ENCODE data around the gene LDLRAD2.
"Not testable (repeated sequence)": the region's sequence is repeated elsewhere in the genome, so short reads cannot be mapped to it uniquely, and the experiment has no call there.

Gene LDLRAD2

GRCh38 chr1:21774835-21775549, 37.1 kb upstream of the LDLRAD2 start:
- H3K27ac ChIP-seq (ENCODE audit: low read depth, low read length) = no peak overlapping the region
- H3K9ac ChIP-seq (ENCODE audit: low read depth, low read length) = no peak overlapping the region
- no peaks in the 10 kb centered on the region for H3K4me1 ChIP-seq (ENCODE audit: insufficient read depth, low read length)
- no peak overlapping the region for H3K4me3 ChIP-seq (ENCODE audit: low read length)
- no peaks in the 10 kb centered on the region for H3K27me3 ChIP-seq (ENCODE audit: insufficient read depth, low read length)
- no peaks in the 10 kb centered on the region for H3K36me3 ChIP-seq (ENCODE audit: insufficient read depth, low read length)
- 94% methylated on average over 15 of the region's 15 CpGs for WGBS
- 0 out of 2 replicates have a peak, but pooled peaks cover 2% of the 10 kb centered on the region for H3K9me3 ChIP-seq (ENCODE audit: insufficient read depth, low read depth, low read length)

GRCh38 chr1:21775550-21775914, 36.5 kb upstream of the LDLRAD2 start:
- no peak overlapping the region for H3K4me3 ChIP-seq (ENCODE audit: low read length)
- H3K9me3 ChIP-seq (ENCODE audit: insufficient read depth, low read depth, low read length) = 0 out of 2 replicates have a peak, but pooled peaks cover 2% of the 10 kb centered on the region
- no peaks in the 10 kb centered on the region for H3K36me3 ChIP-seq (ENCODE audit: insufficient read depth, low read length)
- no peaks in the 10 kb centered on the region for H3K27me3 ChIP-seq (ENCODE audit: insufficient read depth, low read length)
- 89% methylated on average over 2 of the region's 2 CpGs for WGBS
- H3K27ac ChIP-seq (ENCODE audit: low read depth, low read length) = no peak overlapping the region
- H3K4me1 ChIP-seq (ENCODE audit: insufficient read depth, low read length) = no peaks in the 10 kb centered on the region
- no peak overlapping the region for H3K9ac ChIP-seq (ENCODE audit: low read depth, low read length)

- Histone ChIP-seq H3K9ac (ENCODE audit: low read depth, low read length) (no peak overlapping the region), H3K4me1 (ENCODE audit: insufficient read depth, low read length) (no peaks in the 10 kb centered on the region), H3K27me3 (ENCODE audit: insufficient read depth, low read length) (no peaks in the 10 kb centered on the region), H3K4me3 (ENCODE audit: low read length) (no peak overlapping the region), H3K27ac (ENCODE audit: low read depth, low read length) (no peak overlapping the region), H3K9me3 (ENCODE audit: insufficient read depth, low read depth, low read length) (0 out of 2 replicates have a peak, but pooled peaks cover 2% of the 10 kb centered on the region), H3K36me3 (ENCODE audit: insufficient read depth, low read length) (no peaks in the 10 kb centered on the region)
Observed at GRCh38 chr1:21775985-21776562, 36.0 kb upstream of the LDLRAD2 start.

- H3K9me3 ChIP-seq (ENCODE audit: insufficient read depth, low read depth, low read length); H3K36me3 ChIP-seq (ENCODE audit: insufficient read depth, low read length); H3K27ac ChIP-seq (ENCODE audit: low read depth, low read length); H3K4me3 ChIP-seq (ENCODE audit: low read length); H3K4me1 ChIP-seq (ENCODE audit: insufficient read depth, low read length); H3K9ac ChIP-seq (ENCODE audit: low read depth, low read length); H3K27me3 ChIP-seq (ENCODE audit: insufficient read depth, low read length): not testable (repeated sequence)
- WGBS = 91% methylated on average over 5 of the region's 5 CpGs
Observed at GRCh38 chr1:21776925-21777324, 35.1 kb upstream of the LDLRAD2 start.

- 96% methylated on average over 2 of the region's 2 CpGs for WGBS
- H3K27ac ChIP-seq (ENCODE audit: low read depth, low read length) = no peak overlapping the region
- H3K9ac ChIP-seq (ENCODE audit: low read depth, low read length) = no peak overlapping the region
- no peaks in the 10 kb centered on the region for H3K4me1 ChIP-seq (ENCODE audit: insufficient read depth, low read length)
- H3K9me3 ChIP-seq (ENCODE audit: insufficient read depth, low read depth, low read length) = 0 out of 2 replicates have a peak, but pooled peaks cover 2% of the 10 kb centered on the region
- no peak overlapping the region for H3K4me3 ChIP-seq (ENCODE audit: low read length)
- no peaks in the 10 kb centered on the region for H3K27me3 ChIP-seq (ENCODE audit: insufficient read depth, low read length)
- no peaks in the 10 kb centered on the region for H3K36me3 ChIP-seq (ENCODE audit: insufficient read depth, low read length)
Observed at GRCh38 chr1:21778405-21778727, 33.7 kb upstream of the LDLRAD2 start.

- Histone ChIP-seq H3K9ac (ENCODE audit: low read depth, low read length) (no peak overlapping the region), H3K27ac (ENCODE audit: low read depth, low read length) (no peak overlapping the region), H3K4me1 (ENCODE audit: insufficient read depth, low read length) (no peaks in the 10 kb centered on the region), H3K27me3 (ENCODE audit: insufficient read depth, low read length) (no peaks in the 10 kb centered on the region), H3K36me3 (ENCODE audit: insufficient read depth, low read length) (no peaks in the 10 kb centered on the region), H3K4me3 (ENCODE audit: low read length) (no peak overlapping the region), H3K9me3 (ENCODE audit: insufficient read depth, low read depth, low read length) (0 out of 2 replicates have a peak, but pooled peaks cover 2% of the 10 kb centered on the region)
- 92% methylated on average over 11 of the region's 12 CpGs for WGBS
Observed at GRCh38 chr1:21779613-21780521, 32.2 kb upstream of the LDLRAD2 start.

- Histone ChIP-seq H3K4me1 (ENCODE audit: insufficient read depth, low read length) (no peaks in the 10 kb centered on the region), H3K27ac (ENCODE audit: low read depth, low read length) (peak overlapping the region; percentile 53; the same call in 1 of the 2 replicates), H3K9me3 (ENCODE audit: insufficient read depth, low read depth, low read length) (0 out of 2 replicates have a peak, but pooled peaks cover 2% of the 10 kb centered on the region), H3K27me3 (ENCODE audit: insufficient read depth, low read length) (no peaks in the 10 kb centered on the region), H3K36me3 (ENCODE audit: insufficient read depth, low read length) (no peaks in the 10 kb centered on the region), H3K9ac (ENCODE audit: low read depth, low read length) (peak overlapping the region; percentile 97), H3K4me3 (ENCODE audit: low read length) (peak overlapping the region; percentile 80)
- under 1% methylated on average over 17 of the region's 17 CpGs for WGBS
Observed at GRCh38 chr1:21781815-21782348, 30.2 kb upstream of the LDLRAD2 start.

GRCh38 chr1:21782349-21782867, 29.7 kb upstream of the LDLRAD2 start:
- Histone ChIP-seq H3K4me1 (ENCODE audit: insufficient read depth, low read length) (no peaks in the 10 kb centered on the region), H3K9ac (ENCODE audit: low read depth, low read length) (peak overlapping the region; percentile 97), H3K27ac (ENCODE audit: low read depth, low read length) (peak overlapping the region; percentile 99), H3K4me3 (ENCODE audit: low read length) (peak overlapping the region; percentile 80), H3K36me3 (ENCODE audit: insufficient read depth, low read length) (no peaks in the 10 kb centered on the region), H3K9me3 (ENCODE audit: insufficient read depth, low read depth, low read length) (0 out of 2 replicates have a peak, but pooled peaks cover 2% of the 10 kb centered on the region), H3K27me3 (ENCODE audit: insufficient read depth, low read length) (no peaks in the 10 kb centered on the region)
- WGBS = under 1% methylated on average over 37 of the region's 37 CpGs

- peak within 1 kb of the TSS; percentile 97 for H3K9ac ChIP-seq (ENCODE audit: low read depth, low read length)
- no peaks in the 10 kb centered on the region for H3K4me1 ChIP-seq (ENCODE audit: insufficient read depth, low read length)
- peak within 1 kb of the TSS; percentile 80 for H3K4me3 ChIP-seq (ENCODE audit: low read length)
- no peaks in the 10 kb centered on the region for H3K36me3 ChIP-seq (ENCODE audit: insufficient read depth, low read length)
- WGBS = under 1% methylated on average over 82 of the region's 82 CpGs
- H3K9me3 ChIP-seq (ENCODE audit: insufficient read depth, low read depth, low read length) = 0 out of 2 replicates have a peak, but pooled peaks cover 2% of the 10 kb centered on the region
- peak within 1 kb of the TSS; percentile 99 for H3K27ac ChIP-seq (ENCODE audit: low read depth, low read length)
- H3K27me3 ChIP-seq (ENCODE audit: insufficient read depth, low read length) = no peaks in the 10 kb centered on the region
Observed at GRCh38 chr1:21782868-21783678, 29.0 kb upstream of the LDLRAD2 start, which contains the start of gene USP48. Gene USP48 (minus strand): TSS chr1:21783149. CDS start chr1:21782957, 192 bp downstream.
